GM18907 (cell line): ENCODE results near the gene FUZ.
A peak's percentile ranks its signal among the peaks of the same experiment; 100 is the strongest.

Experiments
- ATAC-seq: cut with Tn5 transposase; IDR thresholded peaks from one replicate; pipeline ENCODE4 v1.9.1; 2021; ENCODE audit warnings: mild to moderate bottlenecking, moderate library complexity; ENCODE audit not compliant: unreplicated experiment

FUZ gene

GRCh38 chr19:49812997-49813861 is at the start of gene FUZ:
FUZ (minus strand) TSS chr19:49813292; CDS start chr19:49813106, 186 bp downstream.
- peak; percentile 58 for ATAC-seq

- no peak for ATAC-seq
These were observed 49.5 kb upstream of the FUZ start for GRCh38 chr19:49862391-49863253.

- ATAC-seq, result no peak
These were observed 48.7 kb upstream of the FUZ start for GRCh38 chr19:49861541-49862378.

DNA sequence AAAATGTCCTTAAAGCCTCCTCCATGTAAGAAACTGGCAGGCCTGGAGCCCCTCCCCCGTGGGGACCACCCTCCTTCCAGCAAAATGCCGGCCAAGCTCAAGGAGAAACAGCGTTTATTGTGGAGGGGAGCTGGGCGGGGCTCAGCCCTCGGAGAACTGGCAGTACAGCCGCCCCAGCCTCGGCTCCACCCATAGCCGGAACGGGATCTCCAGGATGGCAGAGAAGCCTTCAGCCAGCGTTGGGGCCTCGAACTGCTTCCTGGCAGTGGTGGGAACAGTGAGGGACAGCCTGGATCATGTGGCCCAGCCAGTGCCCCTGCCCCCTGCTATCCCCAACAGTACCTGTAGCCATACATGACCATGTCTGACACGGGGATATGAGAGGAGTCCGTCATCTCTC is 48.0 kb upstream of the FUZ start:
- no peak for ATAC-seq

- no peak for ATAC-seq
These were observed 47.4 kb upstream of the FUZ start for GRCh38 chr19:49860336-49861102.

- ATAC-seq, result no peak
These were observed 46.7 kb upstream of the FUZ start for GRCh38 chr19:49859682-49860335.

DNA sequence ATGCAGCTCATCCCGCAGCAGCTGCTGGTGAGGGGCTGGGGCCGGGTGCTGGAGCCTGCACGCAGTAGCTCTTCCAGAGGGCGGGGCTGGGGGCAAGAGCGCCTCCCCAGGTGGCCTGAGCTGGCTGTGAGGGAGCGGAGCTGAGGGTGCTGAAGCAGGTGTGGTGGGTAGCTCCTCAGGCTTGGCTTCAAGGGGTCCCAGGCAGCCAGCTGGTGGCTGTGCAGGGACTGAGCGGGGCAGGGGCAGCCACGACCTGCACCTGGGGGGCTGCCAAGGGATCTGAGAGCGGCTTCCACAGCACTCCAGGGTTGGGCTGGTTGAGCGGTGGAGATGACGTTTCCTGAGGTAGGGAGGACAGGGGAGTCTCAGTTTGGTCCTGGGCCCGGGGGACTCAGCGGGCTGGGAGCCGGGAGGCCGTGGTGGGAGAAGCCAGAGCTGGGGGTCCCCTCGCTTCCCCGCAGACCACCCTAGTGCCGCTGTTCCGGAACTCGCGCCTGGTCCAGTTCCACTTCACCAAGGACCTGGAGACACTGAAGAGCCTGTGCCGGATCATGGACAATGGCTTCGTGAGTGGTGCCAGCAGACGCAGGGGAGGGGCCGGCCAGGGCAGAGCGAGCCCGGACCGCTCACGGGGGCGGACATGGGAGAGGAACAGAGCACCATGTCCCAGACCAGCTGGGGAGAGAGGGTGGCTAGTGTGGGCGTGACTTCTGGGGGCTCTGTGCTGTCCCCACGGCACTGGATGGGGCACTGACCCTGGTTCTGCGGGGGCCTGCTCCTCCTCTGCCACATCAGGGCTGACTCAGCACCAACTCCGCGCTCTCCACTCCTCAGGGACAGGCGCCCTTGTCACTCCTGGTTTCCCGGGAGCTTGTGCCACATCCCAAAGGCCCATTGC is 45.2 kb upstream of the FUZ start:
- no peak for ATAC-seq

GRCh38 chr19:49857838-49858087 is 44.7 kb upstream of the FUZ start:
- no peak for ATAC-seq

DNA sequence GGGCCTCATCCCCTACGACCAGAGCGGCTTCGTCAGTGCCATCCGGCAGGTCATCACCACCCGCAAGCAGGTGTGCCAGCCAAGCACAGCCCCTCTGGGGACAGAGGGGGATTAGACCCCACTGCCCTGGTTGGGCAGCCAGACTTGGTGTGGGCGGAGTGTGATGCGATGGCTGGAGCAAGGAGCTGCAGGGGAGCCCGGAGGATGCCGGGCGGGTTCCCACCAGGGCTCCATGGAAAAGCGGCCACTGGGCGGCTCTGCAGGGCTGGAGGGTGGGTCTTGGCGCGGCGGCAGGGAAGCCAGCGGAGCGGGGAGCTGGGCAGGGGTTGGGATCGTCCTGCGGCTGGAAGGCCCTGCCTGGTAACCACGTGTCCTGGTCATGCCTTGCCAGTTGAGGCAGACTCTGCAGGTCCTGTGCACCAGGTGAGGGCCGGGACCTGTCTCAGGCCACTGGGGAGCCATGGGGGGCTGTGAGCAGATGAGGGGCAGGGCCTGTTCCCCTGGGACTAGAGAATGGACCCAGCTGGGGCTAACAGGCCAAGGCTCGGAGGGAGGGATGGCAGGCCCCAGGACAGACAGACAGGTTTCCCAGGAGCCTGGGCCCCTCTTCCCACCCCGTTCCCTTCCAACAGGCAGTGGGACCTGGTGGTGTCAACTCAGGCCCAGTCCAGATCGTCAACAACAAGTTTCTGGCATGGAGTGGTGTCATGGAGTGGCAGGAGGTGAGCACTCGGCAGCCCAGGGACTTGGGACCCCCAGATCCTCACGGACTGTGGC is 44.2 kb upstream of the FUZ start:
- ATAC-seq, result no peak

- no peak for ATAC-seq
These were observed 43.5 kb upstream of the FUZ start for GRCh38 chr19:49856574-49857021.

DNA sequence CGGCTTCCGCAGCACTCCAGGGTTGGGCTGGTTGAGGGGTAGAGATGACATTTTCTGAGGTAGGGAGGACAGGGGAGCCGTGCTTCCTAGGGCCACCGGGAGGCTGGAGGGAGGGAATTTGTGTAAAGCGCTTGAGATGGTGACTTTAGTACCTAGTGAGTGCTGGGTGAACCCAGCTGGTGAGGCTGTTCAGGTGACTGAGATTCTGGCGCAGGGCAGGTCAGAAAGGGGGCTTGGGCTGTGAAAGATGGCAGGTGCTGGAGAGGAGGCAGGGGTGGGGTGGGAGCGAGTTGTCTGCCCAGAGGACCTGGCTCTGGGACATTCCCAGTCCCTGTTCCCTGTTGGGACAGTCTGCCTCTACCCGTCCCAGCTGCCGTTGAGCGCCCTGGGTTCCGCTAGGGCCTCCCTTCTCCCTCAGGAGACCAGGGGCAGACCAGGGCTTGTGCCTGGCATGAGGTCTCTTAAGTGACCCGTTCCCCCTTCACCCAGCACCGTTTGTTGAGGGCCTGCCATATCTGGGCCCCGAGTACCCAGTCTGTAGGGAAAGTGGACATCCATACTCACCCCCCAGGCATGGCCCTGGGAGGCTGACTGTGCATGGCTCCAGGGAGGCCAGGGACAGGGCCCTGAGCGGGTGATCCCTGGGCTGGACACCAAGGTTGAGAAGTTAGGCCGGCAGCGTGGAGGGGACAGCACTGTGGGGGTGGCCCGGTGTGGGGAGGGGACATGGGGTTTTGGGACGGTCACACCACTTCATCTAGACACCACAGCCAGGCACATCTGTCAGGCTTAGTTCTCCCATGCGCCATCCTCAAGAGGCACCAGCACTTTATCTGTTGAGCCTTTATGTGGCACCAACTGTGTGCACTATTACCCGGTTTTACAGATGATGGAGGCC is 42.8 kb upstream of the FUZ start:
- ATAC-seq, result no peak

DNA sequence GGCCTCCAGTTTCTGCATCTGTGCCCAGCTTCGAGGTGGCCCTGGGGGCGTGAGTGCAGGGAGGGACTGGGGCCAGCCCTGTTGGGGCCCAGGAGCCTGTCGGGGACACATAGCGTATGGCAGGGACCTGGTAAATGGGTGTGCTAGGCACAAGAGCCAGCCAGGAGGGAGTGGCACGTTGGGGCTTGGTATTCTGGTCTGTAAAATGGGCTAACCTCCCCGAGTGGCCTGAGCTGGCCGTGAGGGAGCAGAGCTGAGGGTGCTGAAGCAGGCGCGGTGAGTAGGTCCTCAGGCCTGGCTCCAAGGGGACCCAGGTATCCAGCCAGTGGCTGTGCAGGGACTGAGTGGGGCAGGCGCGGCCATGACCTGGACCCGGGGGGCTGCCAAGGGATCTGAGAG is 42.2 kb upstream of the FUZ start:
- no peak for ATAC-seq

DNA sequence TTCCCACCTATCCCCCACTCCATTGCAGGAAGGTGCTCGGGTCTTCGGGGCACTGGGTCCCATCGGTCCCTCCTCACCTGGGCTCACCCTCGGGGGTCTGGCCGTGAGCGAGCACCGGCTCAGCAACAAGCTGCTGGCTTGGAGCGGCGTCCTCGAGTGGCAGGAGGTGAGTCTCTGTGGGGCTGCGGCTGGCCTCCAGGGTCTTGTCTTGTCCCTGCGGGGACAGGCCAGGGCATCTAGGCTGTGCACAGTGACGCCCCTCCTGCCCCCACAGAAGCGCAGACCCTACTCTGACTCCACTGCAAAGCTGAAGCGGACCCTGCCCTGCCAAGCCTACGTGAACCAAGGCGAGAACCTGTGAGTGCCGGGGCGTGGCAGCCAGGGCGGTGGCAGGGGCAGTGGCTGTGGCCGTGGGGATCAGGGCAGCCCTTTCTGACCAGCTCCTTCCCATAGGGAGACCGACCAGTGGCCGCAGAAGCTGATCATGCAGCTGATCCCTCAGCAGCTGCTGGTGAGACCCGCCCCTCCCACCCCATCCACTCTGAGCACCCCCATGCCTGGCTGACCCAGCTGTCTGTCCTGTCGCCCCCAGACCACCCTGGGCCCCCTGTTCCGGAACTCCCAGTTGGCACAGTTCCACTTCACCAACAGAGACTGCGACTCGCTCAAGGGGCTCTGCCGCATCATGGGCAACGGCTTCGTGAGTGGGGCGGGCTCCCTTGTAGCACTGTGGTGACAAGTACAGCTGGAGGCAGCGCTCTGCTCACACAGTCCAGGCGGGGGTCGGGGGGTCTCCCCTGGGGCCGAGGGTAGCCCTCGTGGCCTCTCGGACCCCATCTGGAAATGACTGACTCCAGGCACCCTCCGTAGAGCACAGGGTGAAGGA is 41.5 kb upstream of the FUZ start:
- ATAC-seq, result no peak

- ATAC-seq, result no peak
These were observed 40.8 kb upstream of the FUZ start for GRCh38 chr19:49853852-49854377.

- no peak for ATAC-seq
These were observed 39.6 kb upstream of the FUZ start for GRCh38 chr19:49852631-49853126.
